Fibroblast of the aortic adventitia (primary cell): Measurements from ENCODE around the gene DNAJA4. TPM values are rescaled to one million over a fixed set of nuclear protein-coding genes. Genes with fewer than 3 reads are reported as not detected.

ENCODE experiments used
- DNase-seq: peaks from one replicate; pipeline ENCODE4 v3.0.0-alpha.2; 2010; ENCODE audit warnings: low read depth
- H3K4me3 ChIP-seq: 2 replicates; pipeline ENCODE4 v1.5.1; 2011; ENCODE audit warnings: low read depth, mild to moderate bottlenecking, control low read depth, low read length, moderate library complexity
- CTCF ChIP-seq: IDR thresholded peaks from 2 replicates; pipeline ENCODE4 v1.5.1; 2011; ENCODE audit warnings: mild to moderate bottlenecking, low read length, control low read depth, inconsistent platforms; ENCODE audit not compliant: insufficient read depth
- small RNA-seq: library from RNA; depleted of rRNA; stranded (forward); fragments of <200 nt; gene quantifications from one replicate; pipeline ENCODE3, GENCODE V24; 2012
- total RNA-seq: library from RNA; depleted of rRNA; stranded (reverse); fragments of >200 nt; gene quantifications from 2 replicates; pipeline ENCODE4 v1.2.3, GENCODE V29; 2012; ENCODE audit warnings: low replicate concordance

Gene DNAJA4
- total RNA-seq, 1 donor: 2.3 TPM

GRCh38 chr15:78323693-78324092, 59.3 kb downstream of the DNAJA4 start:
- DNase-seq: no peak
- TF ChIP-seq CTCF: no peak
- no peak overlapping the region for H3K4me3 ChIP-seq

- no peak for DNase-seq
- no peak for TF ChIP-seq CTCF
- H3K4me3 ChIP-seq: no peak overlapping the region
Observed at GRCh38 chr15:78324144-78324543, 59.8 kb downstream of the DNAJA4 start.

GRCh38 chr15:78325092-78325843, 60.9 kb downstream of the DNAJA4 start:
- H3K4me3 ChIP-seq: no peak overlapping the region
- no peak for DNase-seq
- no peak for TF ChIP-seq CTCF

GRCh38 chr15:78327466-78327865, 63.1 kb downstream of the DNAJA4 start:
- no peak for DNase-seq
- TF ChIP-seq CTCF: no peak

GRCh38 chr15:78329625-78330024, 65.3 kb downstream of the DNAJA4 start:
- no peak overlapping the region for H3K4me3 ChIP-seq
- no peak for TF ChIP-seq CTCF

More at GRCh38 chr15:78327466-78327865, 63.1 kb downstream of the DNAJA4 start:
- no peak overlapping the region for H3K4me3 ChIP-seq

More at GRCh38 chr15:78329625-78330024, 65.3 kb downstream of the DNAJA4 start:
- DNase-seq: no peak

Small RNA genes within 50 kb of the gene (small RNA-seq; reads per million reads assigned to genes)
- not detected for gene AC090607.5

Other genes with a start within 250 kb of the DNAJA4 start
- gene TBC1D2B, start 186.9 kb upstream of the DNAJA4 start, total RNA-seq: 28.9 and 51.5 TPM in 2 replicates
- gene SH2D7, start 172.0 kb upstream of the DNAJA4 start, total RNA-seq: not detected in 2 replicates
- gene CIB2, start 133.1 kb upstream of the DNAJA4 start, total RNA-seq: 2.3 and 4.3 TPM in 2 replicates
- 53.8 and 60.8 TPM in 2 replicates for gene IDH3A, start 115.2 kb upstream of the DNAJA4 start, total RNA-seq
- gene ACSBG1, start 30.0 kb upstream of the DNAJA4 start, total RNA-seq: under 0.01 TPM in 1 of 2 replicates, not detected in the other
- gene SKIC8, start 35.0 kb downstream of the DNAJA4 start, total RNA-seq: 56.7 and 62.1 TPM in 2 replicates
- not detected in 2 replicates for gene CRABP1, start 75.8 kb downstream of the DNAJA4 start, total RNA-seq
- 25.1 and 28.1 TPM in 2 replicates for gene IREB2, start 173.7 kb downstream of the DNAJA4 start, total RNA-seq
- 3.3 and 10.2 TPM in 2 replicates for gene HYKK, start 243.0 kb downstream of the DNAJA4 start, total RNA-seq